Neural cell (in vitro differentiated cells): ENCODE measurements around the gene BAZ2A.

Source experiments
- EP300 ChIP-seq: fragments of 450-650 bp; conservative IDR thresholded peaks from 2 replicates; pipeline ENCODE4 v1.6.1; 2014; ENCODE audit warnings: antibody characterized with exemption, mild to moderate bottlenecking, moderate library complexity; ENCODE audit not compliant: poor library complexity, severe bottlenecking
- EZH2 ChIP-seq: fragments of 200-600, 300-800 bp; shearing (Covaris generic), sonication (generic); IDR thresholded peaks from 2 replicates; pipeline ENCODE4 v1.6.1; 2014; ENCODE audit warnings: antibody characterized with exemption, low read length, borderline replicate concordance, mild to moderate bottlenecking; ENCODE audit not compliant: insufficient read depth, poor library complexity, severe bottlenecking
- POLR2AphosphoS5 ChIP-seq: IDR thresholded peaks from 2 replicates; pipeline ENCODE4 v1.6.1; 2012
- RAD21 ChIP-seq: fragments of 450-650 bp; conservative IDR thresholded peaks from 2 replicates; pipeline ENCODE4 v1.6.1; 2014; ENCODE audit warnings: antibody characterized with exemption, mild to moderate bottlenecking, moderate library complexity
- SMC3 ChIP-seq: fragments of 450-650 bp; conservative IDR thresholded peaks from 2 replicates; pipeline ENCODE4 v1.6.1; 2014; ENCODE audit warnings: antibody characterized with exemption, mild to moderate bottlenecking, moderate library complexity; ENCODE audit not compliant: poor library complexity
- TAF1 ChIP-seq: IDR thresholded peaks from 2 replicates; pipeline ENCODE4 v1.6.1; 2012; ENCODE audit warnings: low read depth
- TF ChIP-seq, protein P1 (sequence below): fragments of 450-650 bp; IDR thresholded peaks from 2 replicates; pipeline ENCODE4 v1.5.1; 2014; ENCODE audit warnings: antibody characterized with exemption, mild to moderate bottlenecking, moderate library complexity; ENCODE audit not compliant: poor library complexity, severe bottlenecking
- TF ChIP-seq, protein P2 (sequence below): IDR thresholded peaks from 2 replicates; pipeline ENCODE4 v1.6.1; 2012; ENCODE audit warnings: borderline replicate concordance

- TF ChIP-seq, protein P1, sequence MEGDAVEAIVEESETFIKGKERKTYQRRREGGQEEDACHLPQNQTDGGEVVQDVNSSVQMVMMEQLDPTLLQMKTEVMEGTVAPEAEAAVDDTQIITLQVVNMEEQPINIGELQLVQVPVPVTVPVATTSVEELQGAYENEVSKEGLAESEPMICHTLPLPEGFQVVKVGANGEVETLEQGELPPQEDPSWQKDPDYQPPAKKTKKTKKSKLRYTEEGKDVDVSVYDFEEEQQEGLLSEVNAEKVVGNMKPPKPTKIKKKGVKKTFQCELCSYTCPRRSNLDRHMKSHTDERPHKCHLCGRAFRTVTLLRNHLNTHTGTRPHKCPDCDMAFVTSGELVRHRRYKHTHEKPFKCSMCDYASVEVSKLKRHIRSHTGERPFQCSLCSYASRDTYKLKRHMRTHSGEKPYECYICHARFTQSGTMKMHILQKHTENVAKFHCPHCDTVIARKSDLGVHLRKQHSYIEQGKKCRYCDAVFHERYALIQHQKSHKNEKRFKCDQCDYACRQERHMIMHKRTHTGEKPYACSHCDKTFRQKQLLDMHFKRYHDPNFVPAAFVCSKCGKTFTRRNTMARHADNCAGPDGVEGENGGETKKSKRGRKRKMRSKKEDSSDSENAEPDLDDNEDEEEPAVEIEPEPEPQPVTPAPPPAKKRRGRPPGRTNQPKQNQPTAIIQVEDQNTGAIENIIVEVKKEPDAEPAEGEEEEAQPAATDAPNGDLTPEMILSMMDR, result no peak
- TF ChIP-seq TAF1 (no peak), EZH2 (no peak), EP300 (no peak), RAD21 (no peak), POLR2AphosphoS5 (no peak), SMC3 (no peak)
- TF ChIP-seq, protein P2, sequence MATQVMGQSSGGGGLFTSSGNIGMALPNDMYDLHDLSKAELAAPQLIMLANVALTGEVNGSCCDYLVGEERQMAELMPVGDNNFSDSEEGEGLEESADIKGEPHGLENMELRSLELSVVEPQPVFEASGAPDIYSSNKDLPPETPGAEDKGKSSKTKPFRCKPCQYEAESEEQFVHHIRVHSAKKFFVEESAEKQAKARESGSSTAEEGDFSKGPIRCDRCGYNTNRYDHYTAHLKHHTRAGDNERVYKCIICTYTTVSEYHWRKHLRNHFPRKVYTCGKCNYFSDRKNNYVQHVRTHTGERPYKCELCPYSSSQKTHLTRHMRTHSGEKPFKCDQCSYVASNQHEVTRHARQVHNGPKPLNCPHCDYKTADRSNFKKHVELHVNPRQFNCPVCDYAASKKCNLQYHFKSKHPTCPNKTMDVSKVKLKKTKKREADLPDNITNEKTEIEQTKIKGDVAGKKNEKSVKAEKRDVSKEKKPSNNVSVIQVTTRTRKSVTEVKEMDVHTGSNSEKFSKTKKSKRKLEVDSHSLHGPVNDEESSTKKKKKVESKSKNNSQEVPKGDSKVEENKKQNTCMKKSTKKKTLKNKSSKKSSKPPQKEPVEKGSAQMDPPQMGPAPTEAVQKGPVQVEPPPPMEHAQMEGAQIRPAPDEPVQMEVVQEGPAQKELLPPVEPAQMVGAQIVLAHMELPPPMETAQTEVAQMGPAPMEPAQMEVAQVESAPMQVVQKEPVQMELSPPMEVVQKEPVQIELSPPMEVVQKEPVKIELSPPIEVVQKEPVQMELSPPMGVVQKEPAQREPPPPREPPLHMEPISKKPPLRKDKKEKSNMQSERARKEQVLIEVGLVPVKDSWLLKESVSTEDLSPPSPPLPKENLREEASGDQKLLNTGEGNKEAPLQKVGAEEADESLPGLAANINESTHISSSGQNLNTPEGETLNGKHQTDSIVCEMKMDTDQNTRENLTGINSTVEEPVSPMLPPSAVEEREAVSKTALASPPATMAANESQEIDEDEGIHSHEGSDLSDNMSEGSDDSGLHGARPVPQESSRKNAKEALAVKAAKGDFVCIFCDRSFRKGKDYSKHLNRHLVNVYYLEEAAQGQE, result no peak
Measured at GRCh38 chr12:56601503-56601902, 28.6 kb downstream of the BAZ2A start.
